GM18508 (cell line): ENCODE results near the gene BTBD3.

ENCODE experiments used
- ATAC-seq: cut with Tn5 transposase; IDR thresholded peaks from one replicate; pipeline ENCODE4 v1.9.1; 2021; ENCODE audit warnings: moderate number of reproducible peaks; ENCODE audit not compliant: insufficient read depth, unreplicated experiment

The BTBD3 gene

DNA sequence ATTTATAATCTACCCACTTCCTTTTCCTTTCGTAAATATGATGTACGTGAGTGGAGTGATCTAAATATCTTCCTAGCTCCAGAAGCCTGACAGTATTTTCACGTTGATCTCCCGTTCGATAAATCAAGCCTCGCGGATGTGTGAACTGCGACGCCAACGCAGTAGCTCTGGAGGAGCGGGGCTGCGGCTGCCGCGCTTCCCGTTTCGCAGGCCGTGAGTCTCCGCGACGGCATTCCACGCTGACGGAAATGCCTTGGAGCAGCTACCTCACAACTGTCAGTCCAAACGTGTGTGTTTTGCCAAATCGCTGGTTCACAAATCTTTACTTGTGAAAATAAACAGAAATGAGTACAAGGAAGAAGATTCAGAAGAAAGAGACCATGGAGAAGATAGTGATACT lies 41.2 kb downstream of the BTBD3 start:
- no peak for ATAC-seq

DNA sequence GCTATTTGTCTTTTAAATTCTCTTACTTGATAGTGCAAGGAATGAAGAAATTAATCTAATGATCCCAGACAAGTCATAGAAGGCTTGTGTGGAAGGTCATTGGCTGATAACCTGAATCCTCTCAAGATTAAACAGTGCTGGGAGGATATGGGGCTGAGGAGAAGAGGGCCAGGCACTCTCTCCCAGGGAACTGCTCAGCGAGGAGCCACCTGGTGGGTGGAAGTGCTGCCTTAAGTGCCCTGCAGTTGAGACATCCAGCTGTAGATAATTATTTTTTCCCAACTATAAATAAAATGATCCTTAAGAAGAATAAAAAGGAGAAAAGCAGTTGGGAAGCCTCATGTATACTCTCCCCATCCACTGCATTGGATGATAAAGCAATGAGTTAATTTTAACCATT lies 47.9 kb downstream of the BTBD3 start:
- no peak for ATAC-seq

DNA sequence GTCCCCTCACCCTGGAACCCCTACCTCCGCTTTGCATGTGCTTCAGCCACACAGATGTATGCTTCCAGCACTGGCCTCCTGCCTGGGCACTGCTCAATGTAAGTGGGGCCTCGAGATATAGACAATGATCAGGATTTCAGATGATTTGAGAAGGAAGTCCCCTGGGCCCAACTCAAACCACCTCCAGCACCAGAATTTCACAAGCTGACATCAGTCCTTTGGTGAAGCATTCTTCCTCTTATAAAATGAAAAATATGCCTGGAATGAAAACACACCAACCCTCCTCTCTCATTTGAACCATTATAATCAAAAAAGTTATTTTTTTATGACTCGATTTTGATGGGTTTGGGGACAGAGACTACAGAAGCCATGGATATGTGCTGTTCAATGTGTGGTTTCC lies 48.5 kb downstream of the BTBD3 start:
- ATAC-seq: no peak

DNA sequence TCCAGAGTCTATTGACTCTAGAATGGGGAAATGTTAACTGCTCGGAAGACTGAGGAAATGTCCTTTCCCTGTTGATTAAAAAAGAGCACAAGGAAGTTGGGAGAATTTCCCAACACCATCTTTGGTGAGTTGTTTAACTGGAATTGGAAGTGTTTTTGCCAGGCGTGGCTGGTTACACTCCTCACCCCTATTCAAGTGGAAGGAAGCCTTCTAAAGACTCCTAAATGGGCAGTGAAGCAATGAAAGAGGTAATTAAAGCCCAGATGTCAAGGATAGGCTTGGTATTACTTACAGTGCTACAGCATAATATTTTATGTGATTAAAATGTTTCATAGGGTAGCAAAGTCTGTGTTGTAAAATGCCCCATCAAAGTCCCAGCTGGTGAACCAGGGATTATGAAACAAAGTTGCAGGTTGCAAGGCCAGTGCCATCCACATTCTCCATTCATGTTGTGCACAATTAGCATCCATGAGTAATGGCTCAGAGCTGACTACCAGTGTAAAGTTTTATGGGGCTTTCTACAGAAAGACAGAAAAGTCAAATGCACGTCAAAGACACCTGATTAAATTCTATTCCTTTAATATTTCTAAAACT lies 52.6 kb downstream of the BTBD3 start:
- ATAC-seq: no peak

DNA sequence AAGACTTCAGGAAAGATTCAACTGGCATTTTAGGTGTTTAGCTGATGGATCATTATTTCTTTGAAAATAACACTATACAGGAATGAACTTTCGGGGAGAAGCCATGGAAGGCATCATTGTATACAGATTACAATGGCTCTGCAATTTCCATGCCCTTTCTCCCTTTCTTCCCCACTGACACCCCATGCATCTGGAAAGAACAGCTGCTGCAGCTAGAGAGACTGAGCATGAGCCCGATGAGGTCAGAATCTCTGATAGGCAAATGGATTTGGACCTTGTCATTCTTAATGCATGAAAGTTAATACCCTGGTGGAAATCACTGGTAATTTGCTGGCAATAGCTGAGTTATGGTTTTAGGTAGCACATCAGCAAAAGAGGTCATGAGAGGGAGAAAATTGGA lies 54.8 kb downstream of the BTBD3 start:
- ATAC-seq: no peak
